H9 (cell line): ENCODE data around the gene KCNH4. TPM values are rescaled to one million over a fixed set of nuclear protein-coding genes. Genes with fewer than 3 reads are reported as not detected.
"Not testable (repeated sequence)": the region's sequence is repeated elsewhere in the genome, so short reads cannot be mapped to it uniquely, and the experiment has no call there.

Experiments
- DNase-seq: peaks from one replicate; pipeline ENCODE4 v3.0.0-alpha.2; 2017
- H2AFZ ChIP-seq: one replicate; pipeline ENCODE4 v1.6.1; 2013; ENCODE audit warnings: mild to moderate bottlenecking, low read length, control low read depth, moderate library complexity
- H2AK5ac ChIP-seq: 2 replicates; pipeline ENCODE4 v1.6.1; 2013; ENCODE audit warnings: low read length, control low read depth, mixed read lengths; ENCODE audit not compliant: insufficient read length
- H2BK120ac ChIP-seq: one replicate; pipeline ENCODE4 v1.6.1; 2013; ENCODE audit warnings: low read depth, mild to moderate bottlenecking, low read length, control low read depth, inconsistent platforms; ENCODE audit not compliant: poor library complexity, severe bottlenecking
- H2BK12ac ChIP-seq: 2 replicates; pipeline ENCODE4 v1.6.1; 2013; ENCODE audit warnings: low read length, control low read depth, mixed read lengths, low read depth; ENCODE audit not compliant: insufficient read length
- H2BK15ac ChIP-seq: 2 replicates; pipeline ENCODE4 v1.6.1; 2013; ENCODE audit warnings: low read depth, low read length, control low read depth
- H2BK20ac ChIP-seq: one replicate; pipeline ENCODE4 v1.6.1; 2013; ENCODE audit warnings: low read depth, mild to moderate bottlenecking, low read length, control low read depth, inconsistent platforms; ENCODE audit not compliant: poor library complexity, severe bottlenecking
- H2BK5ac ChIP-seq: 2 replicates; pipeline ENCODE4 v1.6.1; 2013; ENCODE audit warnings: low read length, control low read depth, mixed read lengths; ENCODE audit not compliant: insufficient read length
- H3K14ac ChIP-seq: 2 replicates; pipeline ENCODE4 v1.6.1; 2013; ENCODE audit warnings: low read length, control low read depth; ENCODE audit not compliant: insufficient read depth
- H3K18ac ChIP-seq: 2 replicates; pipeline ENCODE4 v1.6.1; 2013; ENCODE audit warnings: low read depth, mild to moderate bottlenecking, mixed read lengths, low read length, control low read depth; ENCODE audit not compliant: insufficient read length
- H3K23ac ChIP-seq: 2 replicates; pipeline ENCODE4 v1.6.1; 2013; ENCODE audit warnings: low read length, control low read depth, mixed read lengths, low read depth; ENCODE audit not compliant: insufficient read length
- H3K23me2 ChIP-seq: 2 replicates; pipeline ENCODE4 v1.6.1; 2013; ENCODE audit warnings: low read depth, mild to moderate bottlenecking, mixed read lengths, low read length, control low read depth; ENCODE audit not compliant: insufficient read length, poor library complexity, severe bottlenecking
- H3K27ac ChIP-seq: 2 replicates; pipeline ENCODE4 v1.5.1; 2013; ENCODE audit warnings: low read length, control low read depth, mixed read lengths, low read depth; ENCODE audit not compliant: insufficient read length
- H3K27me3 ChIP-seq: 2 replicates; pipeline ENCODE4 v1.6.1; 2013; ENCODE audit warnings: low read length, control low read depth, inconsistent platforms; ENCODE audit not compliant: insufficient read depth
- H3K4ac ChIP-seq: 2 replicates; pipeline ENCODE4 v1.6.1; 2013; ENCODE audit warnings: low read depth, mild to moderate bottlenecking, control low read depth, inconsistent platforms, low read length, moderate library complexity
- H3K4me1 ChIP-seq: 2 replicates; pipeline ENCODE4 v1.6.1; 2013; ENCODE audit warnings: low read length, control low read depth, inconsistent platforms; ENCODE audit not compliant: insufficient read depth
- H3K4me2 ChIP-seq: 2 replicates; pipeline ENCODE4 v1.6.1; 2013; ENCODE audit warnings: low read length, control low read depth, mixed read lengths; ENCODE audit not compliant: insufficient read length, insufficient read depth
- H3K56ac ChIP-seq: 2 replicates; pipeline ENCODE4 v1.6.1; 2013; ENCODE audit warnings: low read depth, mild to moderate bottlenecking, mixed read lengths, low read length, control low read depth; ENCODE audit not compliant: insufficient read length
- H3K79me1 ChIP-seq: 2 replicates; pipeline ENCODE4 v1.6.1; 2013; ENCODE audit warnings: low read depth, mild to moderate bottlenecking, moderate library complexity, low read length, control low read depth, inconsistent platforms; ENCODE audit not compliant: insufficient read depth, poor library complexity, severe bottlenecking
- H3K79me2 ChIP-seq: 2 replicates; pipeline ENCODE4 v1.6.1; 2013; ENCODE audit warnings: low read length, control low read depth, inconsistent platforms; ENCODE audit not compliant: insufficient read depth
- H3K9ac ChIP-seq: 2 replicates; pipeline ENCODE4 v1.6.1; 2013; ENCODE audit warnings: low read length, control low read depth, mixed read lengths; ENCODE audit not compliant: insufficient read length; ENCODE audit errors: extremely low read depth
- H3K9me3 ChIP-seq: one replicate; pipeline ENCODE4 v1.6.1; 2013; ENCODE audit warnings: low read depth, low read length, inconsistent platforms; ENCODE audit not compliant: control insufficient read depth
- H3T11ph ChIP-seq: one replicate; pipeline ENCODE4 v1.6.1; 2013; ENCODE audit warnings: mild to moderate bottlenecking, low read length, control low read depth, inconsistent platforms
- H4K20me1 ChIP-seq: one replicate; pipeline ENCODE4 v1.6.1; 2013; ENCODE audit not compliant: control insufficient read depth, insufficient read length, insufficient read depth
- H4K5ac ChIP-seq: 2 replicates; pipeline ENCODE4 v1.6.1; 2013; ENCODE audit warnings: low read depth, mild to moderate bottlenecking, mixed read lengths, low read length, control low read depth; ENCODE audit not compliant: insufficient read length
- H4K8ac ChIP-seq: replicated peaks from 2 replicates; pipeline ENCODE4 v1.6.1; 2013; ENCODE audit warnings: low read length, control low read depth, mixed read lengths, low read depth; ENCODE audit not compliant: insufficient read length
- H4K91ac ChIP-seq: 2 replicates; pipeline ENCODE4 v1.6.1; 2013; ENCODE audit warnings: low read depth, mild to moderate bottlenecking, moderate library complexity, mixed read lengths, low read length, control low read depth; ENCODE audit not compliant: insufficient read length
- H3K27ac Mint-ChIP-seq, 3 experiments: 2 replicates in 2 of 3; 3 replicates in 1 of 3; pipeline ENCODE4 v1.8.0; 2020 to 2021; ENCODE audit warnings: mixed read lengths in 3 of 3, mild to moderate bottlenecking in 1 of 3, moderate library complexity in 1 of 3
- H3K27me3 Mint-ChIP-seq: 2 replicates; pipeline ENCODE4 v1.8.0; 2021; ENCODE audit warnings: low read depth, mild to moderate bottlenecking, moderate library complexity, mixed read lengths
- H3K36me3 Mint-ChIP-seq, 3 experiments: 2 replicates in 2 of 3; 3 replicates in 1 of 3; pipeline ENCODE4 v1.8.0; 2020 to 2021; ENCODE audit warnings: low read depth in 3 of 3, mixed read lengths in 3 of 3; ENCODE audit not compliant: insufficient read depth in 1 of 3
- H3K4me1 Mint-ChIP-seq, 2 experiments: 2 replicates each; pipeline ENCODE4 v1.8.0; 2020; ENCODE audit warnings: mixed read lengths in 2 of 2
- H3K4me3 Mint-ChIP-seq, 2 experiments: 2 replicates in 1 of 2; 3 replicates in 1 of 2; pipeline ENCODE4 v1.8.0; 2020 to 2021; ENCODE audit warnings: mild to moderate bottlenecking in 2 of 2, mixed read lengths in 2 of 2, moderate library complexity in 1 of 2
- H3K9me3 Mint-ChIP-seq, 2 experiments: 2 replicates in 1 of 2; 3 replicates in 1 of 2; pipeline ENCODE4 v1.8.0; 2020; ENCODE audit warnings: mild to moderate bottlenecking in 2 of 2, mixed read lengths in 2 of 2, moderate library complexity in 1 of 2
- CTCF ChIP-seq: fragments of 200-600 bp; sonication (generic); conservative IDR thresholded peaks from 3 replicates; pipeline ENCODE4 v1.8.0; 2021; ENCODE audit warnings: antibody characterized with exemption, mild to moderate bottlenecking
- WGBS: extraction: QIAGEN DNeasy Blood & Tissue Kit; methylation state at CpG from one replicate; pipeline ENCODE4 v1.1.7; 2013; ENCODE audit warnings: missing lambda C conversion rate, low lambda C conversion rate, mixed read lengths; ENCODE audit not compliant: insufficient read length; ENCODE audit errors: extremely low coverage; 5-methylcytosine and 5-hydroxymethylcytosine counted together
- total RNA-seq: library from RNA; stranded (reverse); gene quantifications from 2 replicates; pipeline ENCODE4 v1.2.1, GENCODE V29; 2021

The KCNH4 gene
- total RNA-seq, 1 experiment from 2014 or later: not detected

GRCh38 chr17:42212382-42212781 is 31.4 kb upstream of the KCNH4 start:
- H3K56ac ChIP-seq: no peak overlapping the region
- no peak overlapping the region for H2AFZ ChIP-seq
- no CpG with 5 or more reads among the region's 7 CpGs for WGBS
- H3K79me2 ChIP-seq: no peaks in the 10 kb centered on the region
- H3K27me3 ChIP-seq: no peaks in the 10 kb centered on the region
- no peak overlapping the region for H2BK5ac ChIP-seq
- no peak overlapping the region for H4K8ac ChIP-seq
- no peak overlapping the region for H3K4me3 Mint-ChIP-seq
- no peak overlapping the region for H3K9ac ChIP-seq
- no peak overlapping the region for H3K14ac ChIP-seq
- no peak overlapping the region for H4K91ac ChIP-seq
- no peak overlapping the region for H3K4ac ChIP-seq
- H3K27me3 Mint-ChIP-seq: no peaks in the 10 kb centered on the region
- no peak overlapping the region for H3K18ac ChIP-seq
- no peaks in the 10 kb centered on the region for H4K20me1 ChIP-seq
- H3K4me1 Mint-ChIP-seq: no peaks in the 10 kb centered on the region
- H3K79me1 ChIP-seq: no peaks in the 10 kb centered on the region
- no peak for TF ChIP-seq CTCF
- no peak overlapping the region for H4K5ac ChIP-seq
- H2BK120ac ChIP-seq: no peak overlapping the region
- no peaks in the 10 kb centered on the region for H3K9me3 Mint-ChIP-seq
- no peak overlapping the region for H3K4me2 ChIP-seq
- no peak overlapping the region for H2BK15ac ChIP-seq
- no peak overlapping the region for H2BK20ac ChIP-seq
- no peak overlapping the region for H3K27ac ChIP-seq
- H2BK12ac ChIP-seq: no peak overlapping the region
- H2AK5ac ChIP-seq: no peak overlapping the region
- H3K23ac ChIP-seq: no peak overlapping the region
- H3K36me3 Mint-ChIP-seq: peaks cover 19 to 62% (median 60%) of the 10 kb centered on the region in 3 experiments; a peak in 6 of 7 replicates
- DNase-seq: no peak
- H3K4me1 ChIP-seq: no peaks in the 10 kb centered on the region
- 0 out of 7 replicates have a peak overlapping the region, but pooled peaks of 1 of the 3 experiments have one; percentile 61 for H3K27ac Mint-ChIP-seq
- H3T11ph ChIP-seq: no peak overlapping the region
- no peaks in the 10 kb centered on the region for H3K23me2 ChIP-seq
- no peaks in the 10 kb centered on the region for H3K9me3 ChIP-seq

GRCh38 chr17:42211921-42212341 is 31.0 kb upstream of the KCNH4 start:
- H4K20me1 ChIP-seq, H3K9me3 Mint-ChIP-seq, H2AFZ ChIP-seq, H3K4me1 Mint-ChIP-seq, H3K56ac ChIP-seq, H3K79me1 ChIP-seq, H3K4me1 ChIP-seq, H3K23ac ChIP-seq, H3K79me2 ChIP-seq, H3K9me3 ChIP-seq, H3K18ac ChIP-seq, H2BK5ac ChIP-seq, H2BK20ac ChIP-seq, H2BK12ac ChIP-seq, DNase-seq, H3K4me3 Mint-ChIP-seq, H3K4ac ChIP-seq, H4K5ac ChIP-seq, H2BK120ac ChIP-seq, H3K4me2 ChIP-seq, H3K27ac ChIP-seq, H3K23me2 ChIP-seq, H3K14ac ChIP-seq, H3T11ph ChIP-seq, H3K27me3 Mint-ChIP-seq, H4K8ac ChIP-seq, H3K27me3 ChIP-seq, H2BK15ac ChIP-seq, H4K91ac ChIP-seq, H2AK5ac ChIP-seq, H3K9ac ChIP-seq: not testable (repeated sequence)
- WGBS: no CpG with 5 or more reads among the region's 9 CpGs
- Mint-ChIP-seq H3K36me3 (peaks cover 18 to 62% (median 59%) of the 10 kb centered on the region in 3 experiments; a peak in 6 of 7 replicates), H3K27ac (peak overlapping the region in 1 of 3 experiments; percentile 61; a peak in 1 of 7 replicates)
